Anterior cingulate cortex (tissue), 58 donors: Measurements from ENCODE around the gene NMT1.

Source experiments
- DNase-seq, 58 donors: peaks; one replicate each; lab custom pipeline; 2025; lab: John Stamatoyannopoulos, UW

NMT1 gene

GRCh38 chr17:45060797-45061605, at the start of gene NMT1:
Gene NMT1 (plus strand): TSS chr17:45061317. CDS start chr17:45061330, 13 bp downstream.
- peak; percentile 85 to 100 (median 98) for DNase-seq

GRCh38 chr17:45011767-45012166, 49.4 kb upstream of the NMT1 start:
- DNase-seq, result no peak

GRCh38 chr17:45013021-45013997, 47.8 kb upstream of the NMT1 start:
- DNase-seq, result peak in 6 of 58 donors; percentile 3 to 38 (median 24)

- no peak for DNase-seq
These were observed 44.9 kb upstream of the NMT1 start for GRCh38 chr17:45016237-45016636.

GRCh38 chr17:45016823-45017222, 44.3 kb upstream of the NMT1 start:
- no peak for DNase-seq

- DNase-seq, result no peak
These were observed 42.6 kb upstream of the NMT1 start for GRCh38 chr17:45018514-45018847.

GRCh38 chr17:45018848-45019711, 42.0 kb upstream of the NMT1 start:
- DNase-seq, result peak in 21 of 58 donors; percentile 4 to 48 (median 33)

- DNase-seq, result peak in 30 of 58 donors; percentile 10 to 67 (median 20)
These were observed 40.6 kb upstream of the NMT1 start for GRCh38 chr17:45020354-45021138.

GRCh38 chr17:45021607-45022287, 39.4 kb upstream of the NMT1 start:
- DNase-seq, result peak in 37 of 58 donors; percentile 11 to 62 (median 33)

- no peak for DNase-seq
These were observed 38.8 kb upstream of the NMT1 start for GRCh38 chr17:45022288-45022648.

GRCh38 chr17:45022655-45023339, 38.3 kb upstream of the NMT1 start:
- no peak for DNase-seq

- no peak for DNase-seq
These were observed 32.0 kb upstream of the NMT1 start for GRCh38 chr17:45029096-45029495.

- no peak for DNase-seq
These were observed 31.2 kb upstream of the NMT1 start for GRCh38 chr17:45029758-45030423.

- DNase-seq, result no peak
These were observed 30.4 kb upstream of the NMT1 start for GRCh38 chr17:45030733-45031132.

GRCh38 chr17:45031231-45032173, 29.6 kb upstream of the NMT1 start:
- no peak for DNase-seq

- no peak for DNase-seq
These were observed 29.0 kb upstream of the NMT1 start for GRCh38 chr17:45032174-45032541.

- DNase-seq, result no peak
These were observed 26.5 kb upstream of the NMT1 start for GRCh38 chr17:45034599-45034998.
